Mesenchymal stem cell (in vitro differentiated cells and primary cell): Measurements from ENCODE around the gene BAIAP3.

ENCODE experiments used
- DNase-seq: peaks from one replicate; pipeline ENCODE4 v3.0.0-alpha.2; 2013
- H2AFZ ChIP-seq: one replicate; pipeline ENCODE4 v1.6.1; 2013; ENCODE audit warnings: low read depth, mild to moderate bottlenecking, control low read depth, inconsistent platforms, low read length, moderate library complexity
- H2AK5ac ChIP-seq: 2 replicates; pipeline ENCODE4 v1.6.1; 2013; ENCODE audit warnings: low read length, moderate library complexity, mild to moderate bottlenecking, inconsistent platforms; ENCODE audit not compliant: severe bottlenecking
- H2BK120ac ChIP-seq: one replicate; pipeline ENCODE4 v1.6.1; 2013; ENCODE audit warnings: low read depth, mild to moderate bottlenecking, inconsistent platforms, low read length, moderate library complexity
- H2BK12ac ChIP-seq, 2 experiments: one replicate each; pipeline ENCODE4 v1.6.1; 2013; ENCODE audit warnings: inconsistent platforms in 2 of 2, low read length in 2 of 2, mild to moderate bottlenecking in 2 of 2, moderate library complexity in 2 of 2, control low read depth in 1 of 2
- H2BK15ac ChIP-seq: one replicate; pipeline ENCODE4 v1.6.1; 2013; ENCODE audit warnings: mild to moderate bottlenecking, low read depth, inconsistent platforms; ENCODE audit not compliant: poor library complexity, severe bottlenecking
- H2BK5ac ChIP-seq: 2 replicates; pipeline ENCODE4 v1.6.1; 2013; ENCODE audit warnings: low read depth, mild to moderate bottlenecking, low read length, control low read depth, inconsistent platforms; ENCODE audit not compliant: poor library complexity, severe bottlenecking
- H3K14ac ChIP-seq, 2 experiments: one replicate each; pipeline ENCODE4 v1.6.1; 2013; ENCODE audit warnings: inconsistent platforms in 2 of 2, low read length in 2 of 2, control low read depth in 1 of 2, mild to moderate bottlenecking in 1 of 2, moderate library complexity in 1 of 2
- H3K18ac ChIP-seq, 2 experiments: one replicate each; pipeline ENCODE4 v1.6.1; 2013; ENCODE audit warnings: inconsistent platforms in 2 of 2, low read length in 2 of 2, control low read depth in 1 of 2, low read depth in 1 of 2, mild to moderate bottlenecking in 1 of 2
- H3K23ac ChIP-seq, 2 experiments: one replicate each; pipeline ENCODE4 v1.6.1; 2013; ENCODE audit warnings: inconsistent platforms in 2 of 2, low read length in 2 of 2, mild to moderate bottlenecking in 2 of 2, moderate library complexity in 2 of 2, control low read depth in 1 of 2
- H3K27ac ChIP-seq: 2 replicates; pipeline ENCODE4 v1.5.1; 2013; ENCODE audit warnings: mild to moderate bottlenecking, moderate library complexity, low read length, control low read depth, inconsistent platforms; ENCODE audit not compliant: poor library complexity, severe bottlenecking
- H3K27me3 ChIP-seq, 2 experiments: 2 replicates each; pipeline versions ENCODE4 v1.6.1 to v1.7.0; 2013; ENCODE audit warnings: low read length in 2 of 2, mild to moderate bottlenecking in 2 of 2, moderate library complexity in 2 of 2, control low read depth in 1 of 2, inconsistent platforms in 1 of 2; ENCODE audit not compliant: control insufficient read depth in 1 of 2, insufficient read depth in 1 of 2
- H3K36me3 ChIP-seq, 2 experiments: 2 replicates each; pipeline versions ENCODE4 v1.6.1 to v1.7.0; 2013; ENCODE audit warnings: low read length in 2 of 2, control low read depth in 1 of 2, inconsistent platforms in 1 of 2, low read depth in 1 of 2, mild to moderate bottlenecking in 1 of 2; ENCODE audit not compliant: insufficient read depth in 2 of 2, control insufficient read depth in 1 of 2
- H3K4ac ChIP-seq, 2 experiments: one replicate each; pipeline ENCODE4 v1.6.1; 2013; ENCODE audit warnings: inconsistent platforms in 2 of 2, low read length in 2 of 2, mild to moderate bottlenecking in 2 of 2, moderate library complexity in 2 of 2, control low read depth in 1 of 2, low read depth in 1 of 2
- H3K4me1 ChIP-seq: 2 replicates; pipeline ENCODE4 v1.6.1; 2013; ENCODE audit warnings: low read depth, low read length, control low read depth; ENCODE audit not compliant: control insufficient read depth, insufficient read depth
- H3K4me2 ChIP-seq: 2 replicates; pipeline ENCODE4 v1.6.1; 2013; ENCODE audit warnings: low read length, mild to moderate bottlenecking, inconsistent platforms; ENCODE audit not compliant: poor library complexity, severe bottlenecking
- H3K4me3 ChIP-seq, 2 experiments: 2 replicates each; pipeline versions ENCODE4 v1.5.1 to v1.7.0; 2013; ENCODE audit warnings: low read length in 2 of 2, mild to moderate bottlenecking in 2 of 2, control low read depth in 1 of 2, low read depth in 1 of 2; ENCODE audit not compliant: insufficient read depth in 1 of 2
- H3K79me1 ChIP-seq: replicated peaks from 2 replicates; pipeline ENCODE4 v1.6.1; 2013; ENCODE audit warnings: mild to moderate bottlenecking, control low read depth, low read length, inconsistent platforms; ENCODE audit not compliant: poor library complexity, severe bottlenecking
- H3K9ac ChIP-seq: 2 replicates; pipeline ENCODE4 v1.7.0; 2013; ENCODE audit warnings: mild to moderate bottlenecking, low read length, moderate library complexity
- H3K9me3 ChIP-seq: 2 replicates; pipeline ENCODE4 v1.7.0; 2013; ENCODE audit warnings: mild to moderate bottlenecking, low read length; ENCODE audit not compliant: control insufficient read depth
- H4K8ac ChIP-seq: one replicate; pipeline ENCODE4 v1.6.1; 2013; ENCODE audit warnings: inconsistent platforms, mild to moderate bottlenecking, low read length, moderate library complexity
- H4K91ac ChIP-seq: one replicate; pipeline ENCODE4 v1.6.1; 2013; ENCODE audit warnings: mild to moderate bottlenecking, low read length, inconsistent platforms
- WGBS: methylation state at CpG from one replicate; pipeline ENCODE4 v1.1.7; 2013; ENCODE audit warnings: mixed read lengths; 5-methylcytosine and 5-hydroxymethylcytosine counted together

BAIAP3 gene

GRCh38 chr16:1362807-1363206, 29.4 kb downstream of the BAIAP3 start:
- Histone ChIP-seq H2BK120ac (no peak overlapping the region), H3K79me1 (peaks cover 47% of the 10 kb centered on the region), H3K4me2 (no peak overlapping the region), H2BK12ac (no peak overlapping the region), H3K27ac (no peak overlapping the region), H3K36me3 (peaks cover 71 to 78% of the 10 kb centered on the region in 2 experiments), H2AFZ (no peak overlapping the region), H2AK5ac (no peak overlapping the region), H3K4me1 (peaks cover 3% of the 10 kb centered on the region), H3K4ac (no peak overlapping the region), H3K27me3 (no peaks in the 10 kb centered on the region), H3K9ac (no peak overlapping the region), H3K4me3 (no peak overlapping the region), H3K9me3 (no peaks in the 10 kb centered on the region), H3K14ac (no peak overlapping the region), H4K91ac (no peak overlapping the region), H2BK5ac (no peak overlapping the region), H4K8ac (no peak overlapping the region), H3K23ac (no peak overlapping the region), H3K18ac (no peak overlapping the region), H2BK15ac (no peak overlapping the region)
- DNase-seq: no peak
- 92% methylated on average over 9 of the region's 11 CpGs for WGBS

GRCh38 chr16:1363501-1364041, 30.1 kb downstream of the BAIAP3 start:
- H2BK15ac ChIP-seq: no peak overlapping the region
- H3K36me3 ChIP-seq: peaks cover 73 to 74% of the 10 kb centered on the region in 2 experiments
- no peaks in the 10 kb centered on the region for H3K27me3 ChIP-seq
- H2BK12ac ChIP-seq: no peak overlapping the region
- H3K79me1 ChIP-seq: peaks cover 43% of the 10 kb centered on the region
- no peak overlapping the region for H4K91ac ChIP-seq
- no peak overlapping the region for H3K18ac ChIP-seq
- H3K4me1 ChIP-seq: no peaks in the 10 kb centered on the region
- H2AK5ac ChIP-seq: no peak overlapping the region
- WGBS: 53% methylated on average over 18 of the region's 18 CpGs
- no peak overlapping the region for H3K23ac ChIP-seq
- H3K4me2 ChIP-seq: no peak overlapping the region
- H2AFZ ChIP-seq: no peak overlapping the region
- no peak overlapping the region for H3K27ac ChIP-seq
- peak; percentile 56 for DNase-seq
- no peaks in the 10 kb centered on the region for H3K9me3 ChIP-seq
- H3K4me3 ChIP-seq: no peak overlapping the region
- no peak overlapping the region for H3K4ac ChIP-seq
- no peak overlapping the region for H3K9ac ChIP-seq
- no peak overlapping the region for H2BK5ac ChIP-seq
- no peak overlapping the region for H2BK120ac ChIP-seq
- no peak overlapping the region for H3K14ac ChIP-seq
- peak overlapping the region; percentile 45 for H4K8ac ChIP-seq

GRCh38 chr16:1364510-1364909, 31.1 kb downstream of the BAIAP3 start:
- no peaks in the 10 kb centered on the region for H3K4me1 ChIP-seq
- peaks cover 42% of the 10 kb centered on the region for H3K79me1 ChIP-seq
- no peak overlapping the region for H2BK12ac ChIP-seq
- H3K4ac ChIP-seq: no peak overlapping the region
- no peak overlapping the region for H2AK5ac ChIP-seq
- H2BK15ac ChIP-seq: no peak overlapping the region
- no peaks in the 10 kb centered on the region for H3K9me3 ChIP-seq
- H3K4me3 ChIP-seq: no peak overlapping the region
- H2BK5ac ChIP-seq: no peak overlapping the region
- H3K36me3 ChIP-seq: peaks cover 74 to 75% of the 10 kb centered on the region in 2 experiments
- DNase-seq: no peak
- WGBS: 90% methylated on average over 22 of the region's 22 CpGs
- no peak overlapping the region for H4K8ac ChIP-seq
- H3K27ac ChIP-seq: no peak overlapping the region
- no peaks in the 10 kb centered on the region for H3K27me3 ChIP-seq
- no peak overlapping the region for H2BK120ac ChIP-seq
- H3K4me2 ChIP-seq: no peak overlapping the region
- H4K91ac ChIP-seq: no peak overlapping the region
- H3K18ac ChIP-seq: no peak overlapping the region
- H3K9ac ChIP-seq: no peak overlapping the region
- H3K23ac ChIP-seq: no peak overlapping the region
- no peak overlapping the region for H3K14ac ChIP-seq
- H2AFZ ChIP-seq: no peak overlapping the region

- Histone ChIP-seq H3K79me1 (peaks cover 35% of the 10 kb centered on the region), H3K9ac (no peak overlapping the region), H3K36me3 (peaks cover 66 to 76% of the 10 kb centered on the region in 2 experiments), H3K9me3 (no peaks in the 10 kb centered on the region), H2AFZ (no peak overlapping the region), H3K4me3 (no peak overlapping the region), H3K27ac (no peak overlapping the region), H2AK5ac (no peak overlapping the region), H4K8ac (no peak overlapping the region), H3K23ac (no peak overlapping the region), H3K4me2 (no peak overlapping the region), H4K91ac (peak overlapping the region; percentile 48), H3K27me3 (no peaks in the 10 kb centered on the region), H2BK120ac (no peak overlapping the region), H3K14ac (no peak overlapping the region), H2BK5ac (no peak overlapping the region), H3K4me1 (peaks cover 3% of the 10 kb centered on the region), H3K4ac (no peak overlapping the region), H2BK12ac (no peak overlapping the region), H3K18ac (no peak overlapping the region), H2BK15ac (no peak overlapping the region)
- DNase-seq: no peak
- WGBS: 95% methylated on average over 29 of the region's 29 CpGs
These were observed 32.7 kb downstream of the BAIAP3 start for GRCh38 chr16:1366060-1366711.
